ENCODE results near the gene KIAA0232.

Gene KIAA0232

DNA sequence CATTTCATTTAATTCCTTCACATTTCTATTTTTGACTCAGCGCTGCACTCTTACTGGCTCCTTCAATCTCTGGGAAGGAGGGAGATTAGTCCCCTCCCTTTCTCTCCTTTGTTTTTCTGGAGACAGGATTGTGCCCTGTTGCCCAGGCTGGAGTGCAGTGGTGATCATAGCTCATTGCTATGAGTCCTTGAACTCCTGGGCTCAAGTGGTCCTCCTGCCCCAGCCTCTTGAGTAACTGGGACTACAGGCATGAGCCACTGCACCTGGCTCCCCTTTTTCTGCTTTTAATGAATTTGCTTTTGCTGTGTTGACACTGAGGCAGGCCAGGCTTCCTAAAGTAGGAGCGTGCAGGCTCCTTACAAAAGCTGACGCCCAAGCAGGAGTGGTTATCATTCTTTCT lies 137.6 kb downstream of the KIAA0232 start:
- no peak overlapping the region for H3K9ac ChIP-seq (ENCODE audit: low read length)

DNA sequence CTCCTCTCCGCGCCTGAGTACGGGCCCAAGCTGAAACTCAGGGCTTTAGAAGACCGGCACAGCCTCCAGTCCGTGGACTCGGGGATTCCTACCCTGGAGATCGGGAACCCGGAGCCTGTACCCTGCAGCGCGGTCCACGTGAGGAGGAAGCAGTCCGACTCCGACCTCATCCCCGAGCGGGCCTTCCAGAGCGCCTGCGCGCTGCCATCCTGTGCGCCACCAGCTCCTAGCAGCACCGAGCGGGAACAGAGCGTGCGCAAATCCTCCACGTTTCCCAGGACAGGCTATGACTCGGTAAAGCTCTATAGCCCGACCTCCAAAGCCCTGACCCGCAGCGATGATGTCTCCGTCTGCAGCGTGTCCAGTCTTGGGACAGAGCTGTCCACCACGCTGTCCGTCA lies 141.0 kb downstream of the KIAA0232 start:
- Histone ChIP-seq H3K4me3 (ENCODE audit: low read length) (no peak overlapping the region), H3K36me3 (ENCODE audit: control insufficient read depth, low read depth, low read length) (peaks cover 20% of the 10 kb centered on the region), H3K9ac (ENCODE audit: low read length) (no peak overlapping the region), H3K27me3 (ENCODE audit: control insufficient read depth, insufficient read depth, low read length) (no peaks in the 10 kb centered on the region), H3K27ac (ENCODE audit: low read length) (no peak overlapping the region), H3K4me1 (ENCODE audit: control insufficient read depth, low read depth, low read length) (no peaks in the 10 kb centered on the region), H3K9me3 (ENCODE audit: control insufficient read depth, low read depth, low read length) (no peaks in the 10 kb centered on the region)

More for the DNA sequence above, 137.6 kb downstream of the KIAA0232 start:
- Histone ChIP-seq H3K4me3 (ENCODE audit: low read length) (no peak overlapping the region), H3K27ac (ENCODE audit: low read length) (no peak overlapping the region), H3K9me3 (ENCODE audit: control insufficient read depth, low read depth, low read length) (no peaks in the 10 kb centered on the region), H3K36me3 (ENCODE audit: control insufficient read depth, low read depth, low read length) (peaks cover 15% of the 10 kb centered on the region), H3K4me1 (ENCODE audit: control insufficient read depth, low read depth, low read length) (peaks cover 18% of the 10 kb centered on the region), H3K27me3 (ENCODE audit: control insufficient read depth, insufficient read depth, low read length) (no peaks in the 10 kb centered on the region)

DNA sequence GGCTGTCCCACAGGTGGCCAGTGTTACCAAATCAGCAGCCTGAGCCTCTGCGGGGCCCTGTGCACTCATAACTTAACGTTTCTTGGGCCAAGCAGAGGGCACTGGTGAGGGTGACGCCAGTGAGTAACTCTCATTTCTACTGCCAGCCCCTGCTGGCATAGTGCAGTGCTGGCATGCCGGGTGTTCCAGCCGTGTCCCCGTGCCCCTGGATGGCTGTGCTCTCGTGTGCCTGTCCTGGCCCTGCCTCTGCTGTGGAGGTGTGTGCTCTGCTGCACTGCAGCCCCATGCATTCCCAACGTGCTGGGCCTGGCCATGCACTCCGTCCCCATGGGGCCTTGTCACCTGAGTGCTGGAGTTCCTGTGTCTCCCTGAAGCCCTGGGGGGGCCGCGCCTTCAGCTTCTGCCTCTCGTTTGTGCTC lies 141.8 kb downstream of the KIAA0232 start:
- Histone ChIP-seq H3K36me3 (ENCODE audit: control insufficient read depth, low read depth, low read length) (peaks cover 20% of the 10 kb centered on the region), H3K4me1 (ENCODE audit: control insufficient read depth, low read depth, low read length) (no peaks in the 10 kb centered on the region), H3K4me3 (ENCODE audit: low read length) (no peak overlapping the region), H3K9ac (ENCODE audit: low read length) (no peak overlapping the region), H3K27me3 (ENCODE audit: control insufficient read depth, insufficient read depth, low read length) (no peaks in the 10 kb centered on the region), H3K27ac (ENCODE audit: low read length) (no peak overlapping the region), H3K9me3 (ENCODE audit: control insufficient read depth, low read depth, low read length) (no peaks in the 10 kb centered on the region)

DNA sequence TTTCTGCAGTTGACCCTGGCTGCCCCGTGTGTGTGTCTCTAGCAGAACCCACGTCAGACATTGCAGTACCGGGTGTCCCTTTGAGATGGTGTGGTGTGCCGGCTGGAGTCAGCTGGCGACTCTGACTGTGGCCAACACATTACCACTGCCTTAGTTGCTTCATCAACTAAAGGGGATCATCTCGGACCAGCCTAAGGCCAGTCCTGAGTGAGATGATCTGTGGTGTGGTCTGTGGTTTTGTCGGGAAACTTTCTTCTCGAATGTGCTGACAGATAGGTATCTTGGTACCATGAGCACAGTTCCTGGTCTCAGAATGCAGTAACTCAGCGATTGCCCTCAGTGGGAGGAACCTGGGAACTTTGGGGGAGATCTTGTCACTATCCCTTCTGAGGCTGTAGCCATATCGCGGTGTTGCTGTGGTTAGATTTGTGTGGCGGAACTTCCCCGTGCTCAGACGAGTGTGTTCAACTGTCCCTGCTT lies 142.9 kb downstream of the KIAA0232 start:
- Histone ChIP-seq H3K27ac (ENCODE audit: low read length) (no peak overlapping the region), H3K4me3 (ENCODE audit: low read length) (no peak overlapping the region), H3K9ac (ENCODE audit: low read length) (no peak overlapping the region), H3K4me1 (ENCODE audit: control insufficient read depth, low read depth, low read length) (no peaks in the 10 kb centered on the region), H3K36me3 (ENCODE audit: control insufficient read depth, low read depth, low read length) (peaks cover 20% of the 10 kb centered on the region), H3K9me3 (ENCODE audit: control insufficient read depth, low read depth, low read length) (no peaks in the 10 kb centered on the region), H3K27me3 (ENCODE audit: control insufficient read depth, insufficient read depth, low read length) (no peaks in the 10 kb centered on the region)

DNA sequence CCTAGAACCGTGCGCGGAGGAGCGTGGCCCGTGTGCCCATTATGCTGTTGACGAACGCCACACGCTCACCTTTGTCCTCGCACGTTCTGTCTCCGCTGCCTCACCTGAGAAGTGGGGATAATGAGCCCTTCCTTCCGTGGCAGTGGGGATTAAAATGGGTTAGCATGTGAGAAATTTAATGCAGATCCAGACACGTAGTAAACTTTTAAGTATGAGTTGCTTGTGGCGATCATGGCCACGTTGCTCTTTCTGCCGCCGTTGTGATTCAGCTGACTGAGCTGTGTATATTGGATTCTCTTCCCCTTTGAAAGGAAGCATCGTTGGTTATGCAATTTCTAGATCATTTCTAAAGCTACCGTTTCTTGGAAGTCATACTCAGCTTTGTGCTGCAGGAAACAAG lies 143.6 kb downstream of the KIAA0232 start:
- H3K27ac ChIP-seq (ENCODE audit: low read length), result no peak overlapping the region
- no peak overlapping the region for H3K4me3 ChIP-seq (ENCODE audit: low read length)
- peaks cover 20% of the 10 kb centered on the region for H3K36me3 ChIP-seq (ENCODE audit: control insufficient read depth, low read depth, low read length)
- no peaks in the 10 kb centered on the region for H3K9me3 ChIP-seq (ENCODE audit: control insufficient read depth, low read depth, low read length)
- no peaks in the 10 kb centered on the region for H3K27me3 ChIP-seq (ENCODE audit: control insufficient read depth, insufficient read depth, low read length)
- no peaks in the 10 kb centered on the region for H3K4me1 ChIP-seq (ENCODE audit: control insufficient read depth, low read depth, low read length)
- no peak overlapping the region for H3K9ac ChIP-seq (ENCODE audit: low read length)

DNA sequence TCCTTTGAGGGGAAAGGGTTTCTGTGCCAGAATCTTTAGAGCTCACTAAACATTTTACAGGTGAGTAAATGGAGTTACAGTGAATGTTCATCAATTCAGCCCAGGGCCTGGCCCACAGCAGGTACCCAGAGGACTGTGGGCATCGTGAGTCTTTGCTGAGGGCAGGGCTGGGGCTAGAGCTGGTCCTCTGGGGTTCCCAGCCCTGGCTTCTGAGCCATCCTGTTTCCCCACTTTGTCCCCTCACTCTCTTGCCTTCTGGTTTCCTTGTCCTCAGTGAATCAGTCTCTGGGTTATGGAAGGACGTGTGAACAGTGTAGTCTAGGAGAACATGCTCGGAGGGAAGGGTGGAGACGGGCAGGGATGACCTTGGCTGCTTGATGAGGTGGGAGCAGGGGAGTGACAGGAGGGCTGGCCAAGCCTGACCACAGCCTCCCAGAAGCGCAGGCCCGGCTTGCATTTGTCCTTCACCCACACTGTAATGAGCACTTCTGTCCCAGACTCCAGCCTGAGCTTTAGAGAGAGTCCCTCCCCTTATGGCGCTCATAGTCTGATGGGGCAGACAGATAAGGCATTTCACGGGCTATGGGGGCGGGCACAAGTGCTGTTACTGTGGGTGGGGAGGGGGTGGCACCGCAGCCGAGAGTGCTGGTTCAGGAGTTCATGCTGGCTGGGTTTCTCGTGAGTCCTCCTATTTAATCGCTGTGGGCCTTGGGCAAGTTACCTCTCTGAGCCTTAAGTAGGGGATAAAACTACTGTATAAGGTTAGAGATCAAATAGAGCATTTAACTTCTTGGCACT lies 144.4 kb downstream of the KIAA0232 start:
- no peaks in the 10 kb centered on the region for H3K4me1 ChIP-seq (ENCODE audit: control insufficient read depth, low read depth, low read length)
- no peaks in the 10 kb centered on the region for H3K9me3 ChIP-seq (ENCODE audit: control insufficient read depth, low read depth, low read length)
- no peaks in the 10 kb centered on the region for H3K27me3 ChIP-seq (ENCODE audit: control insufficient read depth, insufficient read depth, low read length)
- no peak overlapping the region for H3K27ac ChIP-seq (ENCODE audit: low read length)
- no peak overlapping the region for H3K4me3 ChIP-seq (ENCODE audit: low read length)
- no peak overlapping the region for H3K9ac ChIP-seq (ENCODE audit: low read length)
- peaks cover 20% of the 10 kb centered on the region for H3K36me3 ChIP-seq (ENCODE audit: control insufficient read depth, low read depth, low read length)

DNA sequence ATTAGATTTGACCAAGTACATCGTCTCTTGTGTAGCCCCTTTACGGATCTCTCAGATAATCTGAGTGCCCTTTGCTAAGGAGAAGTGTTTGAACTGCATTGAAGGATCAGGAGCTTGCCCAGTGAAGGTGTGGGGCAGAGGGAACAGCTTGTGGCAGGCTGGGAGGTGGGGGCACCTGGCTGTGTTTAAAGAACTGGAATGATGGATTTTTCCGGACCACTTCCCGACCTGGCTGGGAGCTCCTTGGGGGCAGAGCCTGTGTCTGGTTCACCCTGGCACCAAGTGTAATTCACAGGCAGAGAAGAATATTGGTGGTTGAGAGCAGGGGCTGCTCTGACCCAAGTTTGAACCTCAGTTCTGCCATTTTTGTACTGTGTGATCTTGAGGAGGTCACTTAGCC lies 145.6 kb downstream of the KIAA0232 start:
- peaks cover 20% of the 10 kb centered on the region for H3K36me3 ChIP-seq (ENCODE audit: control insufficient read depth, low read depth, low read length)
- H3K9me3 ChIP-seq (ENCODE audit: control insufficient read depth, low read depth, low read length), result no peaks in the 10 kb centered on the region
- no peak overlapping the region for H3K27ac ChIP-seq (ENCODE audit: low read length)
- H3K27me3 ChIP-seq (ENCODE audit: control insufficient read depth, insufficient read depth, low read length), result no peaks in the 10 kb centered on the region
- H3K9ac ChIP-seq (ENCODE audit: low read length), result no peak overlapping the region
- H3K4me3 ChIP-seq (ENCODE audit: low read length), result no peak overlapping the region
- no peaks in the 10 kb centered on the region for H3K4me1 ChIP-seq (ENCODE audit: control insufficient read depth, low read depth, low read length)

DNA sequence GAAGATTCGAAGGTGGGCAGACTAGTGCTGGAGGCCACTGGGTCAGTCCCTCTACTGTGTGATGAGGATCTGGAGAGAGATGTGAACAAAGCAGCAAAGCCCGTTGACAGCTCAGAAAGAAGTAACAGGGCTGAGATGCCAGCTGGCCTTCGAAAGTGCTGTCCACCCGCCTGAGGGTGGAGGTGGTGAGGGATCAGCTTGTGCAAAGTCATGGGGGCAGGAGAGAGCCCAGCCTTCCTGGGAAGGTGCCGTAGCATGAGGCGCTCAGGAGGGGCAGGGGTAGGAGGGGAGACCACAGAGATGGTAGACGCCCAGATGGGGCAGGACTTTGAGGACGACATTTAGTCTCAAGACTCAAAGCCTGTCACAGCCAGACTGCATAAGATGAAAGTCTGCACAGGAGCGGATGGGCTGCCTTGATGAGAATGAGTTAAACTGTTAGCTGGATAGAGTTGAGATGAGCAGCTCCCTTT lies 146.8 kb downstream of the KIAA0232 start:
- Histone ChIP-seq H3K36me3 (ENCODE audit: control insufficient read depth, low read depth, low read length) (peaks cover 10% of the 10 kb centered on the region), H3K4me1 (ENCODE audit: control insufficient read depth, low read depth, low read length) (no peaks in the 10 kb centered on the region), H3K4me3 (ENCODE audit: low read length) (no peak overlapping the region), H3K27me3 (ENCODE audit: control insufficient read depth, insufficient read depth, low read length) (no peaks in the 10 kb centered on the region), H3K9me3 (ENCODE audit: control insufficient read depth, low read depth, low read length) (no peaks in the 10 kb centered on the region), H3K9ac (ENCODE audit: low read length) (no peak overlapping the region), H3K27ac (ENCODE audit: low read length) (no peak overlapping the region)

- no peak overlapping the region for H3K9ac ChIP-seq (ENCODE audit: low read length)
- no peaks in the 10 kb centered on the region for H3K4me1 ChIP-seq (ENCODE audit: control insufficient read depth, low read depth, low read length)
These were observed 147.4 kb downstream of the KIAA0232 start for GRCh38 chr4:6929812-6930464.

DNA sequence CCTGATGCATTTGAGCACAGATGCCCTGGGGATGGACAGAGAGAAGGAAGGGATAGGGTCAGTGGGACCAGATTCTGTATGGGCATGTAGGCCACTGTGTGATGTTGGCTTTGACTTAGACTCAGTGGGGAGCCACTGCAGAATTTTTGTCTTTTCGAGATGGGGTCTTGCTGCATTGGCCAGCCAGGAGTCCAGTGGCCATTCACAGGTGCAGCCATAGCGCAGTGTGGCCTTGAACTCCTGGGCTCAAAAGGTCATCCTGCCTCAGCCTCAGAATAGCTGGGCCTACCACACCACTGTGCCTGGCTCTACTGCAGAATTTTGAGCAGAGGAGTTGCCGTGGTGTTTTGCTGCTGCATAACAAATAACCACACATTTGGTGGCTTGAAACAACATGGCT lies 149.9 kb downstream of the KIAA0232 start:
- no peak overlapping the region for H3K27ac ChIP-seq (ENCODE audit: low read length)
- no peaks in the 10 kb centered on the region for H3K9me3 ChIP-seq (ENCODE audit: control insufficient read depth, low read depth, low read length)
- no peak overlapping the region for H3K9ac ChIP-seq (ENCODE audit: low read length)
- H3K4me1 ChIP-seq (ENCODE audit: control insufficient read depth, low read depth, low read length), result no peaks in the 10 kb centered on the region
- H3K4me3 ChIP-seq (ENCODE audit: low read length), result no peak overlapping the region
- no peaks in the 10 kb centered on the region for H3K27me3 ChIP-seq (ENCODE audit: control insufficient read depth, insufficient read depth, low read length)
- H3K36me3 ChIP-seq (ENCODE audit: control insufficient read depth, low read depth, low read length), result no peaks in the 10 kb centered on the region

More at GRCh38 chr4:6929812-6930464, 147.4 kb downstream of the KIAA0232 start:
- Histone ChIP-seq H3K27me3 (ENCODE audit: control insufficient read depth, insufficient read depth, low read length) (no peaks in the 10 kb centered on the region), H3K4me3 (ENCODE audit: low read length) (no peak overlapping the region), H3K36me3 (ENCODE audit: control insufficient read depth, low read depth, low read length) (peaks cover 5% of the 10 kb centered on the region), H3K9me3 (ENCODE audit: control insufficient read depth, low read depth, low read length) (no peaks in the 10 kb centered on the region), H3K27ac (ENCODE audit: low read length) (no peak overlapping the region)

DNA sequence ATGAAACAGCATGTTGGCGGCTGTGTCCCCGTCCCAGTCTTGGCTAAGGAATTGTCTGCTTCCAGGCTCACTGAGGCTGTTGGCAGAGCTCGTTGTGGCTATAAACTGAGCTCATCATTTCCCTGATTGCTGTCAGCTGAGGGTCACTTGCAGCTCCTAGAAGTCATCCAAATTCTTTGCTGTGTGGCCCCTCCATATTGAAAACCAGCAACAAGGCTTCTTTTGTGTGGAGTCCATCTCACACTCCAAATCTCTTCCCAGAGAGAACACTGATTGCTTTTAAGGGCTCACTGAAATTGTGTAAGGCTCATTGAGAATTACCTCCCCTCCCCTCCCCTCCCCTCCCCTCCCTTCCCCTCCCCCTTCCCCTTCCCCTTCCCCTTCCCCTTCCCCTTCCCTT lies 150.4 kb downstream of the KIAA0232 start:
- H3K4me1 ChIP-seq (ENCODE audit: control insufficient read depth, low read depth, low read length), result peaks cover 2% of the 10 kb centered on the region
- H3K9me3 ChIP-seq (ENCODE audit: control insufficient read depth, low read depth, low read length), result no peaks in the 10 kb centered on the region
- no peak overlapping the region for H3K9ac ChIP-seq (ENCODE audit: low read length)
- H3K27ac ChIP-seq (ENCODE audit: low read length), result no peak overlapping the region
- H3K4me3 ChIP-seq (ENCODE audit: low read length), result no peak overlapping the region
- H3K27me3 ChIP-seq (ENCODE audit: control insufficient read depth, insufficient read depth, low read length), result no peaks in the 10 kb centered on the region
- no peaks in the 10 kb centered on the region for H3K36me3 ChIP-seq (ENCODE audit: control insufficient read depth, low read depth, low read length)
